ENCODE measurements around the gene MFN2. TPM values are rescaled to one million over a fixed set of nuclear protein-coding genes. Genes with fewer than 3 reads are reported as not detected.
"Not testable (repeated sequence)": the region's sequence is repeated elsewhere in the genome, so short reads cannot be mapped to it uniquely, and the experiment has no call there.

Gene MFN2
- total RNA-seq, 1 donor from 2014 or later: 61.9 TPM

GRCh38 chr1:12031039-12031980 is 51.1 kb downstream of the MFN2 start:
- Mint-ChIP-seq H3K4me3 (ENCODE audit: unreplicated experiment) (no peak overlapping the region), H3K27ac (ENCODE audit: unreplicated experiment) (no peak overlapping the region), H3K27me3 (ENCODE audit: unreplicated experiment) (peaks cover 4% of the 10 kb centered on the region), H3K9me3 (ENCODE audit: unreplicated experiment) (peaks cover 5% of the 10 kb centered on the region), H3K36me3 (ENCODE audit: unreplicated experiment) (peaks cover 6% of the 10 kb centered on the region), H3K4me1 (ENCODE audit: low read depth, unreplicated experiment) (peaks cover 5% of the 10 kb centered on the region)
- DNase-seq: peak; percentile 36
- TF ChIP-seq, protein P1, sequence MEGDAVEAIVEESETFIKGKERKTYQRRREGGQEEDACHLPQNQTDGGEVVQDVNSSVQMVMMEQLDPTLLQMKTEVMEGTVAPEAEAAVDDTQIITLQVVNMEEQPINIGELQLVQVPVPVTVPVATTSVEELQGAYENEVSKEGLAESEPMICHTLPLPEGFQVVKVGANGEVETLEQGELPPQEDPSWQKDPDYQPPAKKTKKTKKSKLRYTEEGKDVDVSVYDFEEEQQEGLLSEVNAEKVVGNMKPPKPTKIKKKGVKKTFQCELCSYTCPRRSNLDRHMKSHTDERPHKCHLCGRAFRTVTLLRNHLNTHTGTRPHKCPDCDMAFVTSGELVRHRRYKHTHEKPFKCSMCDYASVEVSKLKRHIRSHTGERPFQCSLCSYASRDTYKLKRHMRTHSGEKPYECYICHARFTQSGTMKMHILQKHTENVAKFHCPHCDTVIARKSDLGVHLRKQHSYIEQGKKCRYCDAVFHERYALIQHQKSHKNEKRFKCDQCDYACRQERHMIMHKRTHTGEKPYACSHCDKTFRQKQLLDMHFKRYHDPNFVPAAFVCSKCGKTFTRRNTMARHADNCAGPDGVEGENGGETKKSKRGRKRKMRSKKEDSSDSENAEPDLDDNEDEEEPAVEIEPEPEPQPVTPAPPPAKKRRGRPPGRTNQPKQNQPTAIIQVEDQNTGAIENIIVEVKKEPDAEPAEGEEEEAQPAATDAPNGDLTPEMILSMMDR (IDR thresholded peaks at IDR 0.05; ENCODE audit: partially characterized antibody, unreplicated experiment): peak; percentile 10

DNA sequence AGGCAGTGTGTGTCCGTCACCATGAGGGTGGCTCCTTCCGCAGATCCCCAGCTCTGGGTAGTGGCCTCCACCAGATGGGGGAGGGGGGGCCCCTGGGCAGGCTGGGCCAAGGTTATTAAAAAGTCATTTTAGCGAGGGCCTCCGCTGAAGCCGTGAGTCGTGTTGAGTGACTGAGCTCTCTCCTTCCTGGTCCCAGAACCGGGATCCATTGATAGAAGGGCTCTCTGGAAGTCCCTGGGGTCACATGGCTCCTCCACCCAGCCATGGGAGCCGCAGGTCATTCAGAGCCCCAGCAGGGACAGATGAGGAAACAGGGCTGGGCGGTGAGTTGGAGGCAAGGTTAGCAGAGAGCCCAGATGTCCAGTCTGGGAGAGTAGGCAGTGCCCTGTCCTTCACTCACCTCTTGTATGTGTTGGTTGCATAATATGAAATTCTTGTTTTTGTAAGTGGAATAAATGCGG is 51.9 kb downstream of the MFN2 start:
- Mint-ChIP-seq H3K4me3 (ENCODE audit: unreplicated experiment) (no peak overlapping the region), H3K9me3 (ENCODE audit: unreplicated experiment) (peaks cover 5% of the 10 kb centered on the region), H3K4me1 (ENCODE audit: low read depth, unreplicated experiment) (peaks cover 5% of the 10 kb centered on the region), H3K36me3 (ENCODE audit: unreplicated experiment) (peaks cover 5% of the 10 kb centered on the region), H3K27ac (ENCODE audit: unreplicated experiment) (no peak overlapping the region), H3K27me3 (ENCODE audit: unreplicated experiment) (peaks cover 4% of the 10 kb centered on the region)
- TF ChIP-seq, protein P1 (IDR thresholded peaks at IDR 0.05; ENCODE audit: partially characterized antibody, unreplicated experiment): no peak
- no peak for DNase-seq

- not testable (repeated sequence) for H3K27me3 Mint-ChIP-seq (ENCODE audit: unreplicated experiment); DNase-seq; H3K4me3 Mint-ChIP-seq (ENCODE audit: unreplicated experiment); H3K4me1 Mint-ChIP-seq (ENCODE audit: low read depth, unreplicated experiment); H3K9me3 Mint-ChIP-seq (ENCODE audit: unreplicated experiment); H3K36me3 Mint-ChIP-seq (ENCODE audit: unreplicated experiment); H3K27ac Mint-ChIP-seq (ENCODE audit: unreplicated experiment)
Observed at GRCh38 chr1:12033441-12033840, 53.2 kb downstream of the MFN2 start.

DNA sequence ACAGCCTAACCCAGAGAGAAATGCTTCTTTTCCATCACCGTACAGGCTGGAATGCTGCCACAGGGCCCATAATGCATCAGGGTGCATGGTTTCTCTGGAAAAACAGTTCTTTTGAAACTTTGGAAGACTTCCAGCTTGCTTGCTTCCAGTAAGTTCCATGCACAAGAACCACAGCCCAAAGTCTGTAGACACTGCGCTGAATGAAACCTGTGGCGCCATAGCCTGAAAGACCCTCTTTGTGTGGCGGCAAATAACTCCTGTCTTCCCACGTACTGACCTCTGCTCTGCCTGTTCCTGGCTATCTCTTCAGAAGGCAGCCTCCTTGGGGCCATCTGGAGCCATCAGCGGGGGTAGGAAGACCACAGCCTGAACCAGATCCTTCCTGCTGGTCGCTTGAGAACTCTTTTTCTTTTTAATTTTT is 54.1 kb downstream of the MFN2 start:
- TF ChIP-seq, protein P1 (IDR thresholded peaks at IDR 0.05; ENCODE audit: partially characterized antibody, unreplicated experiment): no peak
- DNase-seq: no peak
- no peak overlapping the region for H3K4me3 Mint-ChIP-seq (ENCODE audit: unreplicated experiment)
- H3K4me1 Mint-ChIP-seq (ENCODE audit: low read depth, unreplicated experiment): peaks cover 12% of the 10 kb centered on the region
- no peaks in the 10 kb centered on the region for H3K9me3 Mint-ChIP-seq (ENCODE audit: unreplicated experiment)
- peaks cover 1% of the 10 kb centered on the region for H3K27me3 Mint-ChIP-seq (ENCODE audit: unreplicated experiment)
- no peaks in the 10 kb centered on the region for H3K36me3 Mint-ChIP-seq (ENCODE audit: unreplicated experiment)
- no peak overlapping the region for H3K27ac Mint-ChIP-seq (ENCODE audit: unreplicated experiment)

GRCh38 chr1:12035312-12035711 is 55.1 kb downstream of the MFN2 start:
- Mint-ChIP-seq H3K4me3 (ENCODE audit: unreplicated experiment) (no peak overlapping the region), H3K9me3 (ENCODE audit: unreplicated experiment) (no peaks in the 10 kb centered on the region), H3K4me1 (ENCODE audit: low read depth, unreplicated experiment) (peaks cover 12% of the 10 kb centered on the region), H3K27ac (ENCODE audit: unreplicated experiment) (no peak overlapping the region), H3K36me3 (ENCODE audit: unreplicated experiment) (no peaks in the 10 kb centered on the region), H3K27me3 (ENCODE audit: unreplicated experiment) (peaks cover 1% of the 10 kb centered on the region)
- DNase-seq: no peak
- TF ChIP-seq, protein P1 (IDR thresholded peaks at IDR 0.05; ENCODE audit: partially characterized antibody, unreplicated experiment): no peak
